SU-DHL-6 (cell line): ENCODE data around the gene SMC4.

Source experiments
- H2AFZ ChIP-seq: fragments of 200-600 bp; sonication (generic); 2 replicates; pipeline ENCODE4 v1.6.1; 2014; ENCODE audit warnings: low read depth, mild to moderate bottlenecking, moderate library complexity, mixed read lengths, antibody characterized with exemption, low read length; ENCODE audit not compliant: severe bottlenecking
- H3F3A ChIP-seq: fragments of 200-600 bp; shearing (Covaris generic); 2 replicates; pipeline ENCODE4 v1.6.0; 2016; ENCODE audit warnings: antibody characterized with exemption, mild to moderate bottlenecking; ENCODE audit not compliant: insufficient read depth
- H3K27ac ChIP-seq: fragments of 200-600 bp; sonication (generic); 2 replicates; pipeline ENCODE4 v1.5.1; 2016; ENCODE audit warnings: low read depth, mild to moderate bottlenecking, low read length, moderate library complexity, mixed read lengths
- H3K27me3 ChIP-seq: fragments of 200-600 bp; sonication (generic), shearing (Covaris generic); 2 replicates; pipeline ENCODE4 v1.6.0; 2014; ENCODE audit warnings: mild to moderate bottlenecking, low read length
- H3K36me3 ChIP-seq: fragments of 200-600 bp; sonication (generic); 2 replicates; pipeline ENCODE4 v1.6.1; 2014; ENCODE audit warnings: mild to moderate bottlenecking, low read length, mixed read lengths
- H3K4me2 ChIP-seq: fragments of 300-600, 200-600 bp; shearing (Covaris generic), sonication (generic); 2 replicates; pipeline ENCODE4 v1.6.0; 2014; ENCODE audit warnings: low read length, low read depth, mild to moderate bottlenecking; ENCODE audit not compliant: poor library complexity, severe bottlenecking
- H3K4me3 ChIP-seq: fragments of 200-600 bp; sonication (generic); 2 replicates; pipeline ENCODE4 v1.5.1; 2014; ENCODE audit warnings: antibody characterized with exemption, low read length, mild to moderate bottlenecking, mixed read lengths; ENCODE audit not compliant: insufficient read depth, poor library complexity, severe bottlenecking
- H3K79me2 ChIP-seq: fragments of 200-600 bp; sonication (generic); 2 replicates; pipeline ENCODE4 v1.6.1; 2014; ENCODE audit warnings: mild to moderate bottlenecking, low read length, moderate library complexity; ENCODE audit not compliant: insufficient read depth
- H3K9ac ChIP-seq: fragments of 200-600 bp; sonication (generic); 2 replicates; pipeline ENCODE4 v1.7.0; 2014; ENCODE audit warnings: mild to moderate bottlenecking, low read length
- H3K9me2 ChIP-seq: fragments of 200-600 bp; sonication (generic); replicated peaks from 2 replicates; pipeline ENCODE4 v1.6.1; 2014; ENCODE audit warnings: low read length; ENCODE audit not compliant: insufficient read depth
- H3K9me3 ChIP-seq: fragments of 200-600 bp; sonication (generic); 2 replicates; pipeline ENCODE4 v1.6.1; 2014; ENCODE audit warnings: low read length, mixed read lengths; ENCODE audit not compliant: insufficient read depth
- H4K20me1 ChIP-seq: fragments of 200-600 bp; sonication (generic); 2 replicates; pipeline ENCODE4 v1.6.1; 2014; ENCODE audit warnings: low read depth, mild to moderate bottlenecking, antibody characterized with exemption, low read length, moderate library complexity, mixed read lengths
- CTCF ChIP-seq: fragments of 200-600 bp; sonication (generic); IDR thresholded peaks from one replicate; pipeline ENCODE4 v1.5.1; 2017; ENCODE audit warnings: antibody characterized with exemption, mild to moderate bottlenecking, low read length, moderate library complexity; ENCODE audit not compliant: insufficient read depth, poor library complexity, severe bottlenecking
- EZH2phosphoT487 ChIP-seq: fragments of 200-600 bp; sonication (generic), shearing (Covaris generic); conservative IDR thresholded peaks from 2 replicates; pipeline ENCODE4 v1.6.1; 2018; ENCODE audit warnings: mild to moderate bottlenecking, antibody characterized with exemption, low read length, moderate library complexity, mixed read lengths

The SMC4 gene

GRCh38 chr3:160479376-160479775, 79.9 kb downstream of the SMC4 start:
- H3F3A ChIP-seq: no peaks in the 10 kb centered on the region
- H3K27me3 ChIP-seq: no peaks in the 10 kb centered on the region
- no peaks in the 10 kb centered on the region for H3K9me2 ChIP-seq
- no peak overlapping the region for H2AFZ ChIP-seq
- H3K27ac ChIP-seq: no peak overlapping the region
- no peaks in the 10 kb centered on the region for H3K36me3 ChIP-seq
- no peak overlapping the region for H3K4me3 ChIP-seq
- H3K4me2 ChIP-seq: no peak overlapping the region
- H3K9ac ChIP-seq: no peak overlapping the region
- no peaks in the 10 kb centered on the region for H3K79me2 ChIP-seq
- no peaks in the 10 kb centered on the region for H4K20me1 ChIP-seq
- no peak for TF ChIP-seq EZH2phosphoT487
- TF ChIP-seq CTCF: no peak
- no peaks in the 10 kb centered on the region for H3K9me3 ChIP-seq

GRCh38 chr3:160480931-160481330, 81.5 kb downstream of the SMC4 start:
- H3K4me2 ChIP-seq: no peak overlapping the region
- H3F3A ChIP-seq: no peaks in the 10 kb centered on the region
- no peak overlapping the region for H3K9ac ChIP-seq
- H3K27ac ChIP-seq: no peak overlapping the region
- no peaks in the 10 kb centered on the region for H3K27me3 ChIP-seq
- H3K9me3 ChIP-seq: no peaks in the 10 kb centered on the region
- no peak overlapping the region for H2AFZ ChIP-seq
- no peaks in the 10 kb centered on the region for H3K9me2 ChIP-seq
- H3K36me3 ChIP-seq: no peaks in the 10 kb centered on the region
- H4K20me1 ChIP-seq: no peaks in the 10 kb centered on the region
- H3K79me2 ChIP-seq: no peaks in the 10 kb centered on the region
- TF ChIP-seq EZH2phosphoT487 (no peak), CTCF (no peak)
- H3K4me3 ChIP-seq: no peak overlapping the region

GRCh38 chr3:160481856-160482255, 82.4 kb downstream of the SMC4 start:
- Histone ChIP-seq H3K4me3 (no peak overlapping the region), H3F3A (0 out of 2 replicates have a peak, but pooled peaks cover 4% of the 10 kb centered on the region), H3K9ac (no peak overlapping the region), H3K36me3 (no peaks in the 10 kb centered on the region), H3K27ac (no peak overlapping the region), H3K4me2 (no peak overlapping the region), H4K20me1 (no peaks in the 10 kb centered on the region), H3K27me3 (no peaks in the 10 kb centered on the region), H3K79me2 (no peaks in the 10 kb centered on the region), H2AFZ (no peak overlapping the region), H3K9me2 (no peaks in the 10 kb centered on the region), H3K9me3 (no peaks in the 10 kb centered on the region)
- no peak for TF ChIP-seq CTCF
- no peak for TF ChIP-seq EZH2phosphoT487

GRCh38 chr3:160482796-160483195, 83.3 kb downstream of the SMC4 start:
- Histone ChIP-seq H3K4me3 (no peak overlapping the region), H3K9ac (no peak overlapping the region), H3K79me2 (no peaks in the 10 kb centered on the region), H3K4me2 (no peak overlapping the region), H2AFZ (no peak overlapping the region), H4K20me1 (no peaks in the 10 kb centered on the region), H3K9me2 (no peaks in the 10 kb centered on the region), H3K36me3 (no peaks in the 10 kb centered on the region), H3K27ac (no peak overlapping the region), H3F3A (0 out of 2 replicates have a peak, but pooled peaks cover 4% of the 10 kb centered on the region), H3K27me3 (no peaks in the 10 kb centered on the region), H3K9me3 (no peaks in the 10 kb centered on the region)
- TF ChIP-seq EZH2phosphoT487 (no peak), CTCF (no peak)
